GM23338 (cell line): ENCODE data around the gene MAVS.

Experiments
- CTCF ChIP-seq, 2 experiments: fragments of 200-600 bp in 1 of 2; sonication (generic) in 1 of 2; conservative IDR thresholded peaks; 2 replicates each; pipeline versions ENCODE4 v1.5.1 to v1.6.1; 2016 to 2017; ENCODE audit warnings: antibody characterized with exemption in 2 of 2, low read depth in 2 of 2, mild to moderate bottlenecking in 2 of 2, moderate library complexity in 1 of 2
- ETS1 ChIP-seq: IDR thresholded peaks from 2 replicates; pipeline ENCODE4 v1.6.1; 2016; ENCODE audit warnings: antibody characterized with exemption
- POLR2AphosphoS5 ChIP-seq: IDR thresholded peaks from 2 replicates; pipeline ENCODE4 v1.6.1; 2016; ENCODE audit warnings: antibody characterized with exemption, low read depth
- REST ChIP-seq: IDR thresholded peaks from one replicate; pipeline ENCODE4 v1.6.1; 2018; ENCODE audit warnings: antibody characterized with exemption; ENCODE audit not compliant: unreplicated experiment
- TF ChIP-seq, protein P1 (sequence below): fragments of 250-450 bp; sonication (Bioruptor Pico); IDR thresholded peaks from 2 replicates; pipeline ENCODE4 v1.5.0; 2020; ENCODE audit warnings: mild to moderate bottlenecking, moderate library complexity

DNA sequence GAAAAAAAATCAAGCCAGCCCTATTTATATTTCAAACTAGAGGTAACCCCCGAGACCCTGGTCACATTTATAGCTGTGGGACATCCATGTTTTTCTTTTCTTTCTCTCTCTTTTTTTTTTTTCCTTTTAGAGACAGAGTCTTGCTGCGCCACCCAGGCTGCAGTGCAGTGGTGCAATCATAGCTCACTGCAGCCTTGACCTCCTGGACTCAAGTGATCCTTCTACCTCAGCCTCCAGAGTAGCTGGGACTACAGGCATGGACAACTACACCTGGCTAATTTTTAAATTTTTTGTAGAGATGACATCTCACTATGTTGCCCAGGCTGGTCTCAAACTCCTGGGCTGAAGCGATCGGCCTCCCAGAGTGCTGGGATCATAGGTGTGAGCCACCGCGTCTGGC, 12.1 kb downstream of the MAVS start:
- TF ChIP-seq POLR2AphosphoS5 (no peak), REST (no peak), CTCF (conservative IDR thresholded peaks at IDR 0.05; ENCODE audit: low read depth in 2 of 2) (no peak), ETS1 (no peak)
- TF ChIP-seq, protein P1, sequence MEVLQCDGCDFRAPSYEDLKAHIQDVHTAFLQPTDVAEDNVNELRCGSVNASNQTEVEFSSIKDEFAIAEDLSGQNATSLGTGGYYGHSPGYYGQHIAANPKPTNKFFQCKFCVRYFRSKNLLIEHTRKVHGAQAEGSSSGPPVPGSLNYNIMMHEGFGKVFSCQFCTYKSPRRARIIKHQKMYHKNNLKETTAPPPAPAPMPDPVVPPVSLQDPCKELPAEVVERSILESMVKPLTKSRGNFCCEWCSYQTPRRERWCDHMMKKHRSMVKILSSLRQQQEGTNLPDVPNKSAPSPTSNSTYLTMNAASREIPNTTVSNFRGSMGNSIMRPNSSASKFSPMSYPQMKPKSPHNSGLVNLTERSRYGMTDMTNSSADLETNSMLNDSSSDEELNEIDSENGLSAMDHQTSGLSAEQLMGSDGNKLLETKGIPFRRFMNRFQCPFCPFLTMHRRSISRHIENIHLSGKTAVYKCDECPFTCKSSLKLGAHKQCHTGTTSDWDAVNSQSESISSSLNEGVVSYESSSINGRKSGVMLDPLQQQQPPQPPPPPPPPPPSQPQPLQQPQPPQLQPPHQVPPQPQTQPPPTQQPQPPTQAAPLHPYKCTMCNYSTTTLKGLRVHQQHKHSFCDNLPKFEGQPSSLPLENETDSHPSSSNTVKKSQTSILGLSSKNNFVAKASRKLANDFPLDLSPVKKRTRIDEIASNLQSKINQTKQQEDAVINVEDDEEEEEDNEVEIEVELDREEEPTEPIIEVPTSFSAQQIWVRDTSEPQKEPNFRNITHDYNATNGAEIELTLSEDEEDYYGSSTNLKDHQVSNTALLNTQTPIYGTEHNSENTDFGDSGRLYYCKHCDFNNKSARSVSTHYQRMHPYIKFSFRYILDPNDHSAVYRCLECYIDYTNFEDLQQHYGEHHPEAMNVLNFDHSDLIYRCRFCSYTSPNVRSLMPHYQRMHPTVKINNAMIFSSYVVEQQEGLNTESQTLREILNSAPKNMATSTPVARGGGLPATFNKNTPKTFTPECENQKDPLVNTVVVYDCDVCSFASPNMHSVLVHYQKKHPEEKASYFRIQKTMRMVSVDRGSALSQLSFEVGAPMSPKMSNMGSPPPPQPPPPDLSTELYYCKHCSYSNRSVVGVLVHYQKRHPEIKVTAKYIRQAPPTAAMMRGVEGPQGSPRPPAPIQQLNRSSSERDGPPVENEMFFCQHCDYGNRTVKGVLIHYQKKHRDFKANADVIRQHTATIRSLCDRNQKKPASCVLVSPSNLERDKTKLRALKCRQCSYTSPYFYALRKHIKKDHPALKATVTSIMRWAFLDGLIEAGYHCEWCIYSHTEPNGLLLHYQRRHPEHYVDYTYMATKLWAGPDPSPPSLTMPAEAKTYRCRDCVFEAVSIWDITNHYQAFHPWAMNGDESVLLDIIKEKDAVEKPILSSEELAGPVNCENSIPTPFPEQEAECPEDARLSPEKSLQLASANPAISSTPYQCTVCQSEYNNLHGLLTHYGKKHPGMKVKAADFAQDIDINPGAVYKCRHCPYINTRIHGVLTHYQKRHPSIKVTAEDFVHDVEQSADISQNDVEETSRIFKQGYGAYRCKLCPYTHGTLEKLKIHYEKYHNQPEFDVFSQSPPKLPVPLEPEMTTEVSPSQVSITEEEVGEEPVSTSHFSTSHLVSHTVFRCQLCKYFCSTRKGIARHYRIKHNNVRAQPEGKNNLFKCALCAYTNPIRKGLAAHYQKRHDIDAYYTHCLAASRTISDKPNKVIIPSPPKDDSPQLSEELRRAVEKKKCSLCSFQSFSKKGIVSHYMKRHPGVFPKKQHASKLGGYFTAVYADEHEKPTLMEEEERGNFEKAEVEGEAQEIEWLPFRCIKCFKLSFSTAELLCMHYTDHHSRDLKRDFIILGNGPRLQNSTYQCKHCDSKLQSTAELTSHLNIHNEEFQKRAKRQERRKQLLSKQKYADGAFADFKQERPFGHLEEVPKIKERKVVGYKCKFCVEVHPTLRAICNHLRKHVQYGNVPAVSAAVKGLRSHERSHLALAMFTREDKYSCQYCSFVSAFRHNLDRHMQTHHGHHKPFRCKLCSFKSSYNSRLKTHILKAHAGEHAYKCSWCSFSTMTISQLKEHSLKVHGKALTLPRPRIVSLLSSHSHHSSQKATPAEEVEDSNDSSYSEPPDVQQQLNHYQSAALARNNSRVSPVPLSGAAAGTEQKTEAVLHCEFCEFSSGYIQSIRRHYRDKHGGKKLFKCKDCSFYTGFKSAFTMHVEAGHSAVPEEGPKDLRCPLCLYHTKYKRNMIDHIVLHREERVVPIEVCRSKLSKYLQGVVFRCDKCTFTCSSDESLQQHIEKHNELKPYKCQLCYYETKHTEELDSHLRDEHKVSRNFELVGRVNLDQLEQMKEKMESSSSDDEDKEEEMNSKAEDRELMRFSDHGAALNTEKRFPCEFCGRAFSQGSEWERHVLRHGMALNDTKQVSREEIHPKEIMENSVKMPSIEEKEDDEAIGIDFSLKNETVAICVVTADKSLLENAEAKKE (CRISPR knock-in tag) = no peak
